Central memory CD8-positive, alpha-beta T cell (primary cell): ENCODE data around the gene PRKCE.

Experiments used
- ATAC-seq: fragments of 150-1000 bp; cut with Tn5 transposase; replicated peaks from 2 replicates; pipeline ENCODE4 v1.10.0; 2022; ENCODE audit warnings: mild to moderate bottlenecking, moderate FRiP score, moderate number of reproducible peaks; ENCODE audit not compliant: poor library complexity, severe bottlenecking; ENCODE audit errors: extremely low read depth
- DNase-seq, 2 donors: peaks; one replicate each; pipeline ENCODE4 v3.0.0; 2021; ENCODE audit warnings: low spot score in 2 of 2
- H3K27ac Mint-ChIP-seq: one replicate; pipeline ENCODE4 v1.8.0; 2022; ENCODE audit warnings: low read depth, mild to moderate bottlenecking, moderate library complexity, mixed read lengths
- H3K27me3 Mint-ChIP-seq: one replicate; pipeline ENCODE4 v1.8.0; 2022; ENCODE audit warnings: mixed read lengths
- H3K36me3 Mint-ChIP-seq: one replicate; pipeline ENCODE4 v1.8.0; 2022; ENCODE audit warnings: mild to moderate bottlenecking, moderate library complexity, mixed read lengths; ENCODE audit not compliant: insufficient read depth
- H3K4me1 Mint-ChIP-seq: one replicate; pipeline ENCODE4 v1.8.0; 2022; ENCODE audit warnings: mixed read lengths
- H3K4me3 Mint-ChIP-seq: one replicate; pipeline ENCODE4 v1.8.0; 2022; ENCODE audit warnings: mild to moderate bottlenecking, moderate library complexity, mixed read lengths
- H3K9me3 Mint-ChIP-seq: one replicate; pipeline ENCODE4 v1.8.0; 2022; ENCODE audit warnings: mixed read lengths

PRKCE gene

DNA sequence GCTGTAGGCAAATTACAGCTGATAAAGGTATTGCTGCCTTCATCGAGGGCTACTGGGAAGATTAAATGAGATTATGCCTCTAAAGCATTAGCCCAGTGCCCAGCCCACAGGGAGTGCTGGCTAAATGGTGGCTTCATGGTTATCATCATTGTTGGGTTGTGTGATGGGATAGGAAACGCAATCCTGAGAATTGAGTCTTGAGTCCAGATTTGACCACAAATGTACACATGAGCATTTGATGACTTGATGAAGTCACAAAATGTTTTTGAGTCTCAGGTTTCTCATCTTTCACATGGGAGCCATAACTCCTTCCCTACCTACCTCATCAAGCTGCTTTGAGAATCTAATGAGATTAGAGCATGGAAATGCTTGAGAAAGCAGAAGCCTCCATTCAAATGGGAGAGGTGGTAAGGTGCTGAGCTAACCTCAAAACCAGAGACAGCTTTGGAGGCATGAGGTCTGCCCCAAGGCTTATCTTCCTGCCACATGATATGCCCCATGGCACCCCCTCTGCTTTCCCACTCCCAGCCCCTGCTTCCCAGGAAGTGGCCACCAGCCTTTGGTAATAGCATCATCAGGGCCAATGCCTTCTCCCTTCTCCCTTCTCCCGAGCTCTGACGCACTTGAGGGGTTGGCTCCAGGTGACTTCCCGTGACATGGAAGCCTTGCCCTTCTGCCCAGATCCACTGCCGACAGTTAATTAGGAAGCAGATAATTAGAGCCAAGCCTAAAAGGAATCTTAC, 496.3 kb downstream of the PRKCE start:
- H3K27me3 Mint-ChIP-seq: no peaks in the 10 kb centered on the region
- H3K4me1 Mint-ChIP-seq: peaks cover 18% of the 10 kb centered on the region
- ATAC-seq (no peak), DNase-seq (no peak)
- H3K9me3 Mint-ChIP-seq: no peaks in the 10 kb centered on the region
- H3K27ac Mint-ChIP-seq: no peak overlapping the region
- H3K36me3 Mint-ChIP-seq: peaks cover 6% of the 10 kb centered on the region
- no peak overlapping the region for H3K4me3 Mint-ChIP-seq

DNA sequence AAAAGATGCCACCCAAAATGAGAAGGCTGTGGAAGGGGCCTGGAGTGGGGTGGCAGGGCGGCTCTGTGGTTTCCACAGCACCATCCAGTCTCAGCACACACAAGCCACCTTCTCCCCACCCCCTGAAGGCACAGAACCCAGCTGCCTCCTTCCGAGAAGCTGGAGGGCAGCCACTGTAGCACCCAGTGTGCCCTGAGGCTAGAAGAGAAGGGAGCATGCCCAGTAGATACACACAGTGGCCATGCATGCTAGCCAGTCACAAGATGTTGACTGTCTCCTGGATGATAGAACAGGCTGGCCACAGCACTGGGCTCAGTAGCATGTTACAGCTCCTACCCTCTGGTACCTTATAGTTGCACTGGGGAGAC, 496.9 kb downstream of the PRKCE start:
- no peak overlapping the region for H3K4me3 Mint-ChIP-seq
- no peaks in the 10 kb centered on the region for H3K9me3 Mint-ChIP-seq
- ATAC-seq (no peak), DNase-seq (no peak)
- peaks cover 15% of the 10 kb centered on the region for H3K4me1 Mint-ChIP-seq
- peaks cover 6% of the 10 kb centered on the region for H3K36me3 Mint-ChIP-seq
- no peaks in the 10 kb centered on the region for H3K27me3 Mint-ChIP-seq
- H3K27ac Mint-ChIP-seq: no peak overlapping the region

DNA sequence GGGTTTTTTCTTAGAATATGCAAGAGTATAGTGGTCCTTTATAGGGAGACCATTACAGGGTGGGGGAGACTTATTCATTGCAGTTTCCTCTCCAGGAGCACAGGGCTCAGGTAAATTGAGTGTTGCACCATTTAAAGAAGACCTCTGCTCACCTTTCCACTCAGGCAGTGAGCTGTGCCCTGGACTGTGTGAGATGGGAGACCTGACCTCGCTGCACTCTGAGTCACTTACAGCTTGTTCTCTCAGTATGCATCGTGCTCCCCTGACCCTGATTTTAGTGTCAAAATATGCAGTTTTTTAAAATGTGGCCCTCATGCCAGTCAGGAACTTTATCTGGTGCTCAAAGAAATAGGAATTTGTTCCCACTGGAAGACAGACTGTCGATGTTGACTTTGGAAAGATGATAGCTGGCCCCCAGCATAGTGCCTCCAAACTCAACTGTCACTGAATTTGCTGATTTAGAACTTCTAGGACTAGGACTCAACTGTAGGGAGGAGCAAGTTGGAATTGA, 499.0 kb downstream of the PRKCE start:
- ATAC-seq (no peak), DNase-seq (no peak)
- Mint-ChIP-seq H3K27ac (no peak overlapping the region), H3K4me3 (no peak overlapping the region), H3K27me3 (no peaks in the 10 kb centered on the region), H3K9me3 (no peaks in the 10 kb centered on the region), H3K4me1 (peaks cover 5% of the 10 kb centered on the region), H3K36me3 (peaks cover 5% of the 10 kb centered on the region)

DNA sequence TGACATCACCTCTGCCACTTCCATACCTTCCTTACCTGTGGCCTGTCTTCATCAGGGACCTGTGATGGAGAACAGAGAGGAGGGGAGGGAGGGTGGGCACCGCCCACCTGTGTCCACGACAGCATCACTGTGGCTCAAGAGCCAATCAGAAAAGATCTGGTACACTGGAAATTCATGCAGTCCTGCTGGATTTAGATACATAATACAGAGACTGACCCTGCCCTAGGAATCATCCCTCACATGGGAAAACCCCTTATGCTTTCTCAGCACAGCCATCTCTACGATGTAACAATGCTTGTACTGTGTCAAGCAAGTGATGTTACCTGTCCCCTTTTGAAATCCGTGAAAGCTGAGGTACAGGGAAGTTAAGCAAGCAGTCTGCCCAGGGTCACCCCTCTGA, 500.1 kb downstream of the PRKCE start:
- Mint-ChIP-seq H3K4me3 (no peak overlapping the region), H3K27ac (no peak overlapping the region), H3K4me1 (peaks cover 4% of the 10 kb centered on the region), H3K27me3 (no peaks in the 10 kb centered on the region), H3K36me3 (peaks cover 8% of the 10 kb centered on the region), H3K9me3 (no peaks in the 10 kb centered on the region)
- no peak for DNase-seq
- no peak for ATAC-seq

DNA sequence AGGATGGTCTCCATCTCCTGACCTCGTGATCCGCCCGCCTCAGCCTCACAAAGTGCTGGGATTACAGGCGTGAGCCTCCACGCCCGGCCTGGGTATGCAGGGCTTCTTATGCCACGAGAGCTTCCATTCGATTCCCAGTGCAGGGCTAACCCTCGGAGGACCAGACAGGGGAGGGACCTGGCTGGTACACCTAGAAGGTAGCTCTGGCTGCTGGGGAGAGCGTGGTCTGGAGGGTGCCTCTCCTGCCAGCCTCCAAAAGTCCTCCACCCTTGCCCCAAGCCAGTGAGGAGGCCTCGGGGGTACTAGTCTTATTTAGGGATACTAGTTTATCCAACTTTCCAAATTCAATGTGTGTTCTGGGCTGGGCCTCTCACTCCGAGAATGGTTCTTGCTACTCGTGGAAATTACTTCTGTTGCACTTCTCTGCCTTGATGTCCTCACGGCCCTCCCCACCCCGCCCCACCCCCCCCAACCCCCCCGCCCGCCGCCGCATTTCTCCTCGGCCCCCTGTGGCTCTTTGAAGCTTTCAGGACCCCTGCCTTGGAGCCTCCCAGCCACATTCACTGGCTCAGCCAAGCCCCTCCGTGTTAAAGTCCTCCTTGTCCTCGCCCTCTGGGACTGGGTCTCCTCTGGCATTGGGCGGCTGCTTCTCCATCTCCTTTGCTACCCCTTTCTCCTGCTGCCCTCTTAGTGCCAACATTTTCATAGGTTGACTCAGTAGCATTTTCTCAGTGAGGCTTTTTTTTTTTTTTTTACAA, 502.7 kb downstream of the PRKCE start:
- peaks cover 7% of the 10 kb centered on the region for H3K36me3 Mint-ChIP-seq
- no peak overlapping the region for H3K27ac Mint-ChIP-seq
- no peaks in the 10 kb centered on the region for H3K9me3 Mint-ChIP-seq
- DNase-seq (no peak), ATAC-seq (no peak)
- no peaks in the 10 kb centered on the region for H3K27me3 Mint-ChIP-seq
- H3K4me3 Mint-ChIP-seq: no peak overlapping the region
- H3K4me1 Mint-ChIP-seq: no peaks in the 10 kb centered on the region

DNA sequence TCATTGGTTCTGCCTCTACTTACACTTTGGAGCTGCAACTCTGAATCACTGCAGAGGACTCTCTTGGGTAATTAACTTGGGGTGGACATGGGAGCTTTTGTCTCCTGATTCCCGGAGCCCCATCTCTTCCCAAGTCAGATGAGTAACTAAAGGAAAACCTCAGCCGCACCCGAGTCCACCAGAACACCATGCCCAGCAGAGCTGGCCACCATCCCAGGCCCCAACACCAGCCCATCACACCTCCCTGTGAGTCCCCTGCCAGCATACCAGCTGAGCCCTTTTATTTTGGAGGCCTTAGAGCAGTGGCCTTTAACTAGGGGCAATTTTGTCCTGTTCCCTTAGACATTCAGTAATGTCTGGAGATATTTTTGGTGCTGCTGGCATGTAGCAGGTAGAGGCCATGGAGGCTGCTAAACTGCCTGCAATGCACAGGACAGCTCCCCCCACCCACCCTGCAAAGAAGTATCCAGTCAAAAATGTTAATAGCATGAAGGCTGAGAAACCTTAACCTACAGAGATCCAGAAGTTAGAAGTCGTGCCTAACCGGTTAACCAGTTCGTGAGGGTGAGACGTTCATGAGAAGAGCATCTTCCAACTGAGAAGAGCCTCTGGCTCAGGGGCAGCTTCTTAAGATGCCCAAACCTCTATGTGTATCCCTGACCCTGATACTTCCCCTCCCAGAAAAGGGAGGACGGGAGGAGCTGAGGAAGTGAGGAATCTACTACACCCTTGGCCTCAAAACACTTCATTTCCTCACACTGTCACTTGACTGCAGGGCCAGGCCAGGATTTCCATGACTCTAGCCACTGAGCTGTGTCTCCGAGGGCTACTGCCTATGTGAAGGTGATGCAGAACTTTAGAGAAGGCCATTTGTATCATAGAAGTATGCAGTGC, 505.8 kb downstream of the PRKCE start:
- H3K27me3 Mint-ChIP-seq: no peaks in the 10 kb centered on the region
- ATAC-seq (no peak), DNase-seq (no peak)
- H3K4me1 Mint-ChIP-seq: no peaks in the 10 kb centered on the region
- H3K4me3 Mint-ChIP-seq: no peak overlapping the region
- H3K27ac Mint-ChIP-seq: no peak overlapping the region
- peaks cover 7% of the 10 kb centered on the region for H3K36me3 Mint-ChIP-seq
- H3K9me3 Mint-ChIP-seq: no peaks in the 10 kb centered on the region

DNA sequence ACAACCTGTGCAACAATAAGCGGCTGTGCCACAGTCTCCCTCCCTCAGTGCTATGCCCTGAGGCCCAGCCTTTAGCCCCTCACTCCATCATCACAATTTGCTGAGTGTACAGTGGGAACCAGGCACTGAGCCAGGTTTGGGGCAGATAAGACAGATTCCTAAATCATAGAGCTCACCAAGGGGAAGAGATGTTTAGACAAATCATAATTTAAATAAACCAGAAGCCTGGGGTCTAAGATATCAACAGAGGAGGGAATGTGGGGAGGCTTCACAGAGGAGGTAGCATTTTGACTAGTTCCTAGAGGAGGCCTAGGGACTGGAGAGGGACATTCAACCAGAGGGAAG, 506.5 kb downstream of the PRKCE start:
- Mint-ChIP-seq H3K9me3 (no peaks in the 10 kb centered on the region), H3K27ac (no peak overlapping the region), H3K4me3 (no peak overlapping the region), H3K27me3 (no peaks in the 10 kb centered on the region), H3K4me1 (no peaks in the 10 kb centered on the region), H3K36me3 (peaks cover 7% of the 10 kb centered on the region)
- no peak for ATAC-seq
- DNase-seq: no peak

DNA sequence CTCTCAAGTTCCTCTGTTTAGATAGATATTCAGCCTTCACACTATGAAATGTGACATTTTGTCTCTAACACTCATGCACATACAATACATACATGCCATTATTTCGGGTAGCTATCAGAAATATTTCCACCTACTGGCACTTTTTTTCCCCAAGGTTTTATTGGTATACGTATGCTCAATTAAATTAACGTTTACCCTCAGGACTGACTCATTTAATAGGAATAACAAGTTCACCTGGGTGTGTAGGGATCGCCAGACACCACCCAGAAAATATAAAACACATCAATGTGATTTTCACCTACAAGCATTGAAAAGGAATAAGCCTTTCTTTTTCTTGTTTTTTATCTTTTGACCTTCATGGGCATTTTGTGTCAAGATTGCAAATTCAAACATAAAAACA, 507.2 kb downstream of the PRKCE start:
- Mint-ChIP-seq H3K9me3 (no peaks in the 10 kb centered on the region), H3K27me3 (no peaks in the 10 kb centered on the region), H3K36me3 (peaks cover 7% of the 10 kb centered on the region), H3K4me3 (no peak overlapping the region), H3K27ac (no peak overlapping the region), H3K4me1 (no peaks in the 10 kb centered on the region)
- ATAC-seq (no peak), DNase-seq (no peak)

DNA sequence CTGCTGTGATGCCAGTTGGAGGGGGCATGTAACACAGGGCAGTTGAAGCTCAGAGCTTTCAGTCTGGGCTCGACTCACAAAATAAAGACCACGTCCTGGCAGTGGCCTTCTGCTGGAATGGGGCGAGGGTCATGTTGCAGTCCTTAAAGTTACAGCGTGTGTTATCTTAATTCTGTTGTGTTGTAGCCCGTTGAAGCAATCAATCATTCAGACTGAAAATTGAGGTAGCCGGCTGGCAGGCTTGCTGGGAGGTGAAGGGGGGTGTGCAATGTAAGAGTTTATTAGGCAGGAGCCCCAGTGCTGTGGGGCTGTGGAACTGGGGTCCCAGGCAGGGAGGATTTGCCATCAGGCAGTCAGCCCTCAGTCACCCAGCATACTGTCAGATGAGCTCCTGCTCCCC, 508.9 kb downstream of the PRKCE start:
- no peak for ATAC-seq
- H3K27ac Mint-ChIP-seq: no peak overlapping the region

DNA sequence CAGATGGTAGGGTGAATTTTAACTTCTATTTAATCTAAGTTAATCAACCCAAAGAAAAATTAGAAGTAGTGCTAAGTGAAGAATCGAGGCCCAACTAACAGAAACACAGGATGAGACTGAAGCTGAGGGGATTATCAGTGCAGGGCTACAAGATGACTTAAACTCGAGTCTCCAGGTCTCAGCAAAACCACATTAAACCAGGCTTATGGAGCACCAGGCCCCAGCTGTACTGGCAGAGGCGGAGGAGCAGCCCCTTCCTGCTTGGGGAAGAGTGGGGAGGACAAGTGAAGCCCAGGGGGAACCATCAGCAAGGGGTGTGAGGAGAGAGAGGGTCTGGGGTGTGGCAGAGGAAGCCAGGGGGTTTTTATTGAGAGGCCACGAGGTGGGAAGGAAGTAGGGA, 509.8 kb downstream of the PRKCE start:
- DNase-seq: no peak
- Mint-ChIP-seq H3K27ac (peak overlapping the region; percentile 27), H3K4me1 (no peaks in the 10 kb centered on the region), H3K4me3 (no peak overlapping the region), H3K36me3 (peaks cover 7% of the 10 kb centered on the region), H3K27me3 (no peaks in the 10 kb centered on the region), H3K9me3 (no peaks in the 10 kb centered on the region)
- no peak for ATAC-seq

More for the DNA sequence above, 508.9 kb downstream of the PRKCE start:
- H3K9me3 Mint-ChIP-seq: no peaks in the 10 kb centered on the region
- no peaks in the 10 kb centered on the region for H3K4me1 Mint-ChIP-seq
- no peak for DNase-seq
- no peaks in the 10 kb centered on the region for H3K27me3 Mint-ChIP-seq
- H3K36me3 Mint-ChIP-seq: peaks cover 9% of the 10 kb centered on the region
- H3K4me3 Mint-ChIP-seq: no peak overlapping the region

DNA sequence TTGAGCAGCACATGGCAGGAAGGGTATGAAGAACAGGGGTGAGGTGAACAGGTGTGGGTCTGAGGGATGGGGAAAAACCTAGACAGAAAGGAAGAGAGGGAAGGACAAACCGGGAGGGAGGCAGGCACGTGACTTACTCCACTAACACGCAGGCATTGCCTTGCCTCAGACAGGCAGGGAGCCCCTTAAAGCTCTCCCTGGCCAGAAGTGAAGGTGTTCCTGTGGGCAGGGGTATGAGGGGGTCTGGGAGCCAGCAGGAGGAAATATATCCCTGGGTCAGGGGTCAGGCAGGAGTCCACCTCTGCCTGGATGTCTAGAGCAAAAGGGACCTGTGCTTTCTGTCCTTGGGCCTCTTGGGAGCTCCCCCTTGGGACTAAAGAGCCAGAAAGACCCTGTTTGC, 510.4 kb downstream of the PRKCE start:
- H3K9me3 Mint-ChIP-seq: no peaks in the 10 kb centered on the region
- H3K36me3 Mint-ChIP-seq: peaks cover 6% of the 10 kb centered on the region
- DNase-seq: no peak
- no peak overlapping the region for H3K4me3 Mint-ChIP-seq
- ATAC-seq: no peak
- H3K27ac Mint-ChIP-seq: peak overlapping the region; percentile 27
- no peaks in the 10 kb centered on the region for H3K4me1 Mint-ChIP-seq
- no peaks in the 10 kb centered on the region for H3K27me3 Mint-ChIP-seq

DNA sequence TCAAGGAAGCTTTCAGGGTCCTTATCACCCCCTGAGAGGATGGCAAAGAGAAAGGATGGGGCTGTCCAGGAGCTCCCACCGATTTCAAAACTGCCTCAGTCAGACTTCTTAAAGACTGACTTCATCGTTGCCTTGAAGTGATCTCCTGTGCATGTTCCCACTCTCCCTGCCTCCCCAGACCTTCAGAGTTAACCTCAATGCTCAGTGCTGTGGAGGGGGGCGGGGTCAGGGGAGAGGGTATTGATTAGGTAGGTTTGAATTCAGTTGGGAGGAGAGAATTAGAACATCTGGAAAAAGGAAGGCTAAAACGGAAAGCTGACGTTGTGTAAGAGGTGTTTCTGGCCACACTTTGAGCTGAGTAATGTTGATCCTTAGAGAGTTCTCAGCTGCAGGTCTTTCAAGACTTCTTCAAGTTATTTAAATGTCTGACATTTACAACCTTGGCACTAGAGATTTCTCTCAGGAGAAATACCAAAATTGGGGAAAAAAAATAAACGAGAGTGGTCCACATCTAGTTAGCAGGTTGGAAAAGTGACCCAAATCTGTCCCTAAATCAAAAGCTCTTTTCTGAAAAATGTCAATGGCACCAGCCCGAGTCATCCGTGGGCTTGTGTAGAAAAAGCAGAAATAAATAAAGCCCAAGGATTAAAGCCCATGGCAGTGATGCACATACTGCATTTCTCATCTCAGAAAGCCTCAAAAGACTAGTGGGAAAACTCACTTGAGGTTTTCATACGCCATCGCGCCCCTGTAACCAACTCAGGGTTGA, 511.0 kb downstream of the PRKCE start:
- ATAC-seq (no peak), DNase-seq (no peak)
- Mint-ChIP-seq H3K4me3 (no peak overlapping the region), H3K9me3 (no peaks in the 10 kb centered on the region), H3K27me3 (no peaks in the 10 kb centered on the region), H3K36me3 (peaks cover 6% of the 10 kb centered on the region), H3K4me1 (no peaks in the 10 kb centered on the region), H3K27ac (no peak overlapping the region)
